OCI-LY1 (cell line): ENCODE measurements around the gene FUNDC2.

ENCODE experiments used
- H2AFZ ChIP-seq: fragments of 200-600 bp; sonication (generic), shearing (Covaris generic); 2 replicates; pipeline ENCODE4 v1.6.0; 2014; ENCODE audit warnings: antibody characterized with exemption, mild to moderate bottlenecking, low read length
- H3F3A ChIP-seq: fragments of 200-600 bp; sonication (generic), shearing (Covaris generic); 2 replicates; pipeline ENCODE4 v1.6.0; 2014; ENCODE audit warnings: mild to moderate bottlenecking, antibody characterized with exemption, low read length, moderate library complexity; ENCODE audit not compliant: insufficient read depth
- H3K27ac ChIP-seq: fragments of 200-600 bp; sonication (generic); 2 replicates; pipeline ENCODE4 v1.5.1; 2014; ENCODE audit warnings: low read length, mixed run types, mild to moderate bottlenecking, low read depth; ENCODE audit not compliant: poor library complexity, severe bottlenecking
- H3K27me3 ChIP-seq: fragments of 200-600 bp; sonication (generic); 2 replicates; pipeline ENCODE4 v1.6.0; 2014; ENCODE audit warnings: antibody characterized with exemption, mild to moderate bottlenecking, low read length, moderate library complexity; ENCODE audit not compliant: insufficient read depth
- H3K36me3 ChIP-seq: fragments of 200-600 bp; sonication (generic); 2 replicates; pipeline ENCODE4 v1.6.1; 2014; ENCODE audit warnings: mild to moderate bottlenecking, antibody characterized with exemption, low read length, moderate library complexity, mixed read lengths; ENCODE audit not compliant: insufficient read depth
- H3K4me1 ChIP-seq: fragments of 200-600 bp; sonication (generic); 2 replicates; pipeline ENCODE4 v1.5.1; 2014; ENCODE audit warnings: mild to moderate bottlenecking, low read length, moderate library complexity; ENCODE audit not compliant: insufficient read depth, severe bottlenecking
- H3K4me2 ChIP-seq: fragments of 200-600 bp; sonication (generic), shearing (Covaris generic); 2 replicates; pipeline ENCODE4 v1.6.1; 2014; ENCODE audit warnings: low read length
- H3K4me3 ChIP-seq: fragments of 200-600 bp; sonication (generic); 2 replicates; pipeline ENCODE4 v1.5.1; 2014; ENCODE audit warnings: low read length, low read depth, mild to moderate bottlenecking, mixed read lengths; ENCODE audit not compliant: poor library complexity, severe bottlenecking
- H3K79me2 ChIP-seq: fragments of 200-600 bp; shearing (Covaris generic); 2 replicates; pipeline ENCODE4 v1.6.1; 2016; ENCODE audit warnings: mixed run types, low read length, mixed read lengths; ENCODE audit not compliant: insufficient read depth
- H3K9ac ChIP-seq: fragments of 200-600 bp; sonication (generic), shearing (Covaris generic); 2 replicates; pipeline ENCODE4 v1.6.1; 2014; ENCODE audit warnings: mild to moderate bottlenecking, low read length, mixed read lengths
- H3K9me2 ChIP-seq: fragments of 200-600 bp; sonication (generic), shearing (Covaris generic); 2 replicates; pipeline ENCODE4 v1.6.1; 2014; ENCODE audit warnings: low read depth, mild to moderate bottlenecking, low read length, mixed read lengths
- H3K9me3 ChIP-seq: fragments of 200-600 bp; shearing (Covaris generic); 2 replicates; pipeline ENCODE4 v1.6.1; 2014; ENCODE audit warnings: low read length, mixed read lengths
- H4K20me1 ChIP-seq: fragments of 200-600 bp; sonication (generic), shearing (Covaris generic); 2 replicates; pipeline ENCODE4 v1.6.0; 2016; ENCODE audit warnings: mild to moderate bottlenecking, low read length; ENCODE audit not compliant: insufficient read depth
- CTCF ChIP-seq: fragments of 200-600 bp; sonication (generic), shearing (Covaris generic); IDR thresholded peaks from 2 replicates; pipeline ENCODE4 v1.5.1; 2017; ENCODE audit warnings: mild to moderate bottlenecking, antibody characterized with exemption, low read length, moderate library complexity, mixed read lengths
- EZH2 ChIP-seq: fragments of 200-600 bp; sonication (generic), shearing (Covaris generic); IDR thresholded peaks from 2 replicates; pipeline ENCODE4 v1.8.0; 2017; ENCODE audit warnings: borderline replicate concordance, mixed run types, mild to moderate bottlenecking, antibody characterized with exemption, low read length, moderate library complexity, mixed read lengths

Gene FUNDC2

DNA sequence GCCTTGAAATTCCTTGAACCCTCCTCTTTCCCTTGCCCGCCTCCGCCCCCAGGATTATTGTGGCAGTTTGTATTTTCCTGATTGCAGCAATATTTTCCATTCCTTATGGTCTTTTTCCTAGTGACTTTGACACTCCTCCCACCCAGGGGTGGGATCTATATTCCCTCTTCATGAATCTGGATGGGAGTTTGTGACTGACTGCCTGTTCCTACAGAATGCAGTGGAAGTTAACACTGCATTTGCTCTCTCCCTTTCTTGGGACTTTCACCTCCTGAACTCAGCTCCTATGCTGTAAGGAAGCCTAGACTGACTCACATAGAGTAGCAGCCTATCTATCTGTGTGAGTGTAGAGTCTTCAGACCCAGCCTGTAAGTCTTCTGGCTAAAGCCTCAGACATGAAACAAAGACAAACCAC lies 2.2 kb downstream of the FUNDC2 start:
- H3K4me1 ChIP-seq: peaks cover 23% of the 10 kb centered on the region
- peak overlapping the region; percentile 97; the same call in 1 of the 2 replicates for H3K9ac ChIP-seq
- H3K79me2 ChIP-seq: peaks cover 28% of the 10 kb centered on the region
- peak overlapping the region; percentile 21 for H3K27ac ChIP-seq
- TF ChIP-seq CTCF (no peak), EZH2 (no peak)
- no peaks in the 10 kb centered on the region for H4K20me1 ChIP-seq
- no peaks in the 10 kb centered on the region for H3K9me2 ChIP-seq
- no peaks in the 10 kb centered on the region for H3F3A ChIP-seq
- H3K9me3 ChIP-seq: no peaks in the 10 kb centered on the region
- no peak overlapping the region for H2AFZ ChIP-seq
- H3K36me3 ChIP-seq: peaks cover 5% of the 10 kb centered on the region
- no peaks in the 10 kb centered on the region for H3K27me3 ChIP-seq
- peak overlapping the region; percentile 92; the same call in 1 of the 2 replicates for H3K4me2 ChIP-seq
- H3K4me3 ChIP-seq: peak overlapping the region; percentile 86

DNA sequence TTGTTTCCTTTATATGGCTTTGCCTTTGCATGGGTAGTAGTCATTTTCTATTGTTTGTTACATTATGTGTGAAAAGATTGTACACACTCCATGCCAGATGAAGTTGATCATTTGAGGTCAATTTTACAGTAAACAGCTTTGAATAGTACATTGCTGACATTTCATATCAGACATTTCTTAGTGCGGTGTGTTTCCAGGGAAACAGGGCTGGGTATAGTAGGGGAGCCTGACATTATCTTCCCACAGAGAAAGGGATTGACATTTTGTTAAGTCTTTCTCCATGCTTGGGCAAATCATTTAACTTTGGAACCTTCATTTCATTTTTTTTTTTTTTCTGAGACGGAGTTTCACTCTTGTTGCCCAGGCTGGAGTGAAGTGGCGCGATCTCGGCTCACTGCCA lies 5.0 kb downstream of the FUNDC2 start:
- H3K79me2 ChIP-seq: peaks cover 28% of the 10 kb centered on the region
- H4K20me1 ChIP-seq: no peaks in the 10 kb centered on the region
- no peaks in the 10 kb centered on the region for H3K27me3 ChIP-seq
- H3K4me1 ChIP-seq: peaks cover 16% of the 10 kb centered on the region
- no peak overlapping the region for H3K4me2 ChIP-seq
- H3K9me2 ChIP-seq: no peaks in the 10 kb centered on the region
- no peak overlapping the region for H3K9ac ChIP-seq
- no peaks in the 10 kb centered on the region for H3K9me3 ChIP-seq
- no peak for TF ChIP-seq CTCF
- no peak for TF ChIP-seq EZH2
- no peaks in the 10 kb centered on the region for H3F3A ChIP-seq
- H3K27ac ChIP-seq: no peak overlapping the region
- H3K4me3 ChIP-seq: no peak overlapping the region
- peaks cover 28% of the 10 kb centered on the region for H3K36me3 ChIP-seq
- no peak overlapping the region for H2AFZ ChIP-seq

DNA sequence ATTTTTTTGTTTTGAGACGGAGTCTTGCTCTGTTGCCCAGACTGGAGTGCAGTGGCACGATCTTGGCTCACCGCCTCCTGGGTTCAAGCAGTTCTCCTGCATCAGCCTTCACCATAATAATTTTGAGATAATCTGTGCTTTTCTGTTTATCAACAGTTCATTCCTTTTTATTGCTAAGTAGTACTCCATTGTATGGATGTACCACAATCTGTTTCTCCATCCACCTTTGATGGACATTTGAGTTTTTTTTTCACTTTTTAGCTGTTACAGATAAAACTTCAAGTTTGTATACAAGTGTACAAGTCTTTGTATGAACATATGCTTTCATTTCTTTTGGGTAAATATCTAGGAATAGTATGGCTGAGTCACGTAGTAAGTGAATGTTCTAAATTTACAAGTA lies 9.0 kb downstream of the FUNDC2 start:
- H3K4me1 ChIP-seq: no peaks in the 10 kb centered on the region
- H3K27me3 ChIP-seq: no peaks in the 10 kb centered on the region
- no peaks in the 10 kb centered on the region for H4K20me1 ChIP-seq
- TF ChIP-seq CTCF (no peak), EZH2 (no peak)
- peaks cover 6% of the 10 kb centered on the region; the same call in 1 of the 2 replicates for H3K79me2 ChIP-seq
- no peaks in the 10 kb centered on the region for H3K9me3 ChIP-seq
- H3K36me3 ChIP-seq: peaks cover 33% of the 10 kb centered on the region
- no peak overlapping the region for H3K9ac ChIP-seq
- no peak overlapping the region for H3K27ac ChIP-seq
- no peak overlapping the region for H3K4me3 ChIP-seq
- H3K4me2 ChIP-seq: no peak overlapping the region
- H2AFZ ChIP-seq: no peak overlapping the region
- H3K9me2 ChIP-seq: no peaks in the 10 kb centered on the region
- H3F3A ChIP-seq: no peaks in the 10 kb centered on the region
